Activated T-helper 1 cell treated with anti-CD3 and anti-CD28 coated beads, Interleukin-2, amount 50 U/mL, for 16 hours (primary cell): ENCODE data around the gene TNFRSF21.
"Not testable (repeated sequence)": the region's sequence is repeated elsewhere in the genome, so short reads cannot be mapped to it uniquely, and the experiment has no call there.

Experiments
- DNase-seq, 2 donors: peaks; one replicate each; pipeline ENCODE4 v3.0.0-alpha.2; 2020; ENCODE audit warnings: low read depth in 1 of 2, low spot score in 1 of 2

The TNFRSF21 gene

DNA sequence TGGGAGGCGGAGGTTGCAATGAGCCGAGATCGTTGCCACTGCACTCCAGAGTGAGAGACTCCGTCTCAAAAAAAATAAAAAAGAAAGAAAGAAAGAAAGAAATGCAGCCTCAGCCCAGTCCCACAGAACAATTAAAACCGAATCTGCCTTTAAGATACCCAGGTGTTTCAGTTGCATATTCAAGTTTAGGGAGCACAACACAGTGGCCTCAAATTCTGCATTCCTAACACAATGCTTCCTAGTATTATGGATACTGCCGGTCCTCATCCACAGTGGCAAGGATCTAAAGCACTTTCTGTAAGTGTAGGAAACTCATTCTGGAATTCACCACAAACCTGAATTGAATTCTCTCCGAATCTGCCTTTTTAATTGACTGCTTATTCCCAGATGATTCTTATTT is 80.5 kb downstream of the TNFRSF21 start:
- DNase-seq: no peak

DNA sequence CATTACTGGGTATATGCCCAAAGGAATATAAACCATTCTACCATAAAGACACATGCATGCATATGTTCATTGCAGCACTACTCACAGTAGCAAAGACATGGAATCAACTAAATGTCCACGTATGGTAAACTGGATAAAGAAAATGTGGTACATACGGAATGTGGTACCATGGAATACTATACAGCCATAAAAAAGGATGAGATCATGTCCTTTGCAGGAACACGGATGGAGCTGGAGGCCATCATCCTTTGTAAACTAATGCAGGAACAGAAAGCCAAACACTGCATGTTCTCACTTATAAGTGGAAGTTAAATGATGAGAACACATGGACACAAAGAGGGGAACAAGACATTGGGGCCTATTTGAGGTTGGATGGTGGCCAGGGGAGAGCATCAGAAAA is 81.6 kb downstream of the TNFRSF21 start:
- not testable (repeated sequence) for DNase-seq

DNA sequence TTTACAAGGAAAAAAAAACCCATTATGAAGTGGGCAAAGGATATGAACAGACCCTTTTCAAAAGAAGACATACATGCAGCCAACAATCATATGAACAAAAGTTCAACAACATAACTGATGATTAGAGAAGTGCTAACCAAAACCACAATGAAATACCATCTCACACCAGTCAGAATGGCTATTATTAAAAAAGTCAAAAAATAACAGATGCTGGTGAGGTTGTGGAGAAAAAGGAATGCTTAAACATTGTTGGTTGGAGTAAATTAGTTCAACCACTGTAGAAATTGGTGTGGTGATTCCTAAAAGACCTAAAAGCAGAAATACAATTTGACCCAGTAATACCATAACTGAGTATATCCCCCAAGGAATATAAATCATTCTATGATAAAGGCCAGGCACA is 86.5 kb downstream of the TNFRSF21 start:
- not testable (repeated sequence) for DNase-seq

DNA sequence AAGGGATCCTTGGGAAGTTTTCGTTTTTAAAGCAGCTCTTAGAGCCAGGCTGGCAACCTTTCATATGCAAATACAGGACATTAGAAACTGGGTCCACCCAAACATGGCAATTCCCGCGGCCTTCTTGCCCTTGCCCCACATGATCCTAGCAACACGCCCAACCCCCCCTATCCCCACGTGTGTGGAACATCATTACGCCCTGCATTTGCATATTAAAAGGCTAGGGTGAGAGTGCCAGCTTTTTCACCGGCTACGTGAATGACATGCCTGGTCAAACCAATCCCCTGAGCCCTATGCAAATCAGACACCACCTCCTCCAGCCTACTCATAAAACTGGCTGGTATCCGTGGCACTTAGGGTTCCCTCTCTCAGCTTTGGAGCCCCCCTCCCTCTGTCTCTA is 88.1 kb downstream of the TNFRSF21 start:
- DNase-seq: no peak

DNA sequence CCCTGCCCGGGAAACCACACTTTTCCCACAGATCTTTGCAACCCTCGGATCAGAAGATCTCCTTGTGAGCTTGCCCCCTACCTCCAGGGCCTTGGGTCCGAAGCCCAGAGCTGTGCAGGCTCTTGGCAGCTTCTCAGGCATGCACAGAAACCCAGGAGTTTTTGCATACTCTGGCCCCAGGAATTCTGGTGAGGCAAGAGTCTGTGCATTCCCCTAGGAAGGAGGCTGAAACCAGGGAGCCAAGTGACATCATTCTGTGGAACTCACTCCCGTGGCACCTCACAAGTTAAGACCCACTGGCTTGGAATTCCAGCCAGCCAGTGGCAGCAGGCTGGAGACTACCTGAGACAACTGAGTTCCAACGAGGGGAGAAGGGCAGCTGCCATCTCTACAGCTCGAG is 100.1 kb downstream of the TNFRSF21 start:
- DNase-seq: no peak

DNA sequence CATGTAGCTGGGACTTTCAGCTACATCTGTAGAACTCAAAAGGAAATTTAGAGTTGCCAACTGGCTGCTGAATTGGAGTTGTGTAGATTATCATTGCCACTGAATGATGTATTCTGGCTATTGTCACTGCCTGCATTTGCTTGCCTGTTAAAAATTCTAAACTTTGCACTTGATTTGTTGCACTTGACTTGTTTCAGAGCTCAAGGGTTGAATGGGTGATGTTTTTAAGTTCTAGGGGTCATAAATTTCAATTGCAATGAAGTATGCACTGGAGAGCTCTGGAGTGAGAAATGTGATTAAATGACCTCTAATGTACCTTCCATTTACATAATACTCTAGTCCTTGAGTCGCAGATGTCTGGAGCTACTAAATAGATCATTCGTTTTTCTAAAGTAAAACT is 102.4 kb downstream of the TNFRSF21 start:
- DNase-seq: no peak

DNA sequence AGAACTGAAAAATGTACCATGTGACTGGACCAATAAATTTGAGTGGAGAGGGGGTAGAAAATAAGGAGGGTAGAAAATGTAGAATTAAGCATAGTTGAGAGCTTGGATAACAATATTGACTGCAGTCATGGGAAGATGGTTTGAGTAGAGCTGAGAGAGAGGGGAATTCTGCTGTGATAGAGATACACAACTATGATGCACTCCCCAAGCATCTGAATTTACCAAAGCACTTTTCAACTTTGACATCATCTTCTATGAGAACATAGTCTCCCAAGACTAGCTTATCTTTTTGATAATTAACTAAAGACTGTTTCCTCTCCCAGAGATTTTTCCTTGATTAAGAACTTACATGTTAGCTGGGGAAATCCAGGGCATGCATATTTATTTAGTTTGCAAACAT is 103.1 kb downstream of the TNFRSF21 start:
- DNase-seq: no peak

DNA sequence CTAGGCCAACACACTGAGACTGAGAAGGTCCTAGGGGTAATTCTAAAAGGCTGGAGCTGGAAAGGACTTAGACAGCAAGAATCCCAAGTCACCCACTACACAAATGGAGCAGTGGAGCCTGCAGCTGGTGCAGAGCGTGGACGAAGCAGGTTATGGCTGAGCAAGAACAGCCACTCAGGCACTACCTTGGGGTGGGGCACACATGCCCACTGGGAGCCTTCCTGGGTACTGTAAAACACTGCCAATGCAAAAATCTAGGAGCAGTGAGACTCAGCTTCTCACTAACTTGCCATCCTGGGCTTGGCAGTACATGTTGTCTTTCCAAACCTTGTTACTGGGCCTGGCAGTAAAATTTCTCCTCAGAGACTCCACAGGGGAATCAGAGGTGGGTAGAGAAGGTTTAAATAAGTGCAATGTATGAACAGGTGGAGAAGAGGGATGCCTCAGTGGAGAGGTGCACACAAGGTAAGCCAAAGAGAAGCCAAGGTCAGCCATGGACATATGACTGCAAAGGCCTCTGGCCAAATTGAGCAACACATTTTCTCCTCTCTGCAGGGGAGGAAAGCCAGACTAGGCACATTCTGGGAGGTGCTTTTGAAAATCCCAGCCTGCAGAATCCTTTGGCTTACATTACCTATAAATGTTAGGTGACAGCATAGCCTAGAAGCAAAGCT is 105.6 kb downstream of the TNFRSF21 start:
- no peak for DNase-seq

DNA sequence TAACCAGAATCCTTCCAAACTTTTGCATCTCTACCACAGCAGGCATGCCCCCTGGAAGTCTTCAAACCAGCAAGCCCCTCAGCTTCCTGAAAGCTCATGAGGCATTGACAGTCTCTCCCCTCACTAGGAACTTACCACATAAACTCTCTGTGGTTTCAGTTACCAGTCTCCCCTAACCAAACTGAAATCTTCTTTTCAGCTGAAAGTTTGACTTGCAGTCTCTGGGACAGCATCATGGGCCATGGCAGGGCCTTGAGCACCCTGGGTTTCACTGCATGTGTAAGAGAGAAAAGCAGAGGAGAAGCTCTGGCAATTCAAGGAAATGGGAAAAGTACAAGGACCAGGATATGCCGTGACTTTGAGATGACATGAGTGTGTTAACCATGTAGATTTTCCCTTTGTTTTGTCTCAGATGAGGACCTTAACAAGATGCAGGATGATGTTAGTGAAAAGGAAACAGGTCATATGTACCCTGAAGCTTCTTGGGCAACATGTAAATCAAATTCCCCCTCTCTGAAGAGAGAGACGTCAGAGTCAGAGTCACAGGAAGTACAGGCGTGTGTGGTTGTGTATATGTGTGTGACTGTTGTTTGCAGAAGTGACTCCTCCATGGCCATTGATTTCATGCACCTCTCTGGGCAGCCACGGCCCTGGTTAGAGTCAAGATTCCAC is 106.3 kb downstream of the TNFRSF21 start:
- no peak for DNase-seq

DNA sequence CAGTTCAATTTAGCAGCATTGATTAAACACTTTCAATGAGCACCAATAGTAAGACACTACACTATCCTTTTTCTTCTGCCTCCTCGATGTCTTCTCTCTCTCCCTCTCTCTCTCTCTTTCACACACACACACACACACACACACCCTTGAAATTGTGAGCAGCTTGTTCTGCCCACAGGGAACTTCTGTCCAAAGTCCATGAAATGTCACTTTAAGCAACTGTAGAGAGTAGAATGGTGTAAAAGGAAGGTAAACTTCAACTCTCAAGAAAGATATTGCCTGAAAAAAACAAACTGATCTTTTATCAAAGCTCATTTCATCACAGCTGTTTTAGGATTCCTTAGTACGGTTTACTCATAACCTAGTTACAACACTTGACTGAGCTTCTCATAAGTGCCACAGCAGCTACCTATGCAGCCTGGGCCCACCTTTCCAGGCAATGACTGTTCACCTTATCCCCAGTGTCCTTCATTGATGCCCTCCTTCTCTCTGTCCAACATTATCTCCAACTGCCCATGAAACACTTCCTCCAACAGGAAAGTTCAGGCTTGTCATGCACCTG is 107.0 kb downstream of the TNFRSF21 start:
- DNase-seq: no peak

DNA sequence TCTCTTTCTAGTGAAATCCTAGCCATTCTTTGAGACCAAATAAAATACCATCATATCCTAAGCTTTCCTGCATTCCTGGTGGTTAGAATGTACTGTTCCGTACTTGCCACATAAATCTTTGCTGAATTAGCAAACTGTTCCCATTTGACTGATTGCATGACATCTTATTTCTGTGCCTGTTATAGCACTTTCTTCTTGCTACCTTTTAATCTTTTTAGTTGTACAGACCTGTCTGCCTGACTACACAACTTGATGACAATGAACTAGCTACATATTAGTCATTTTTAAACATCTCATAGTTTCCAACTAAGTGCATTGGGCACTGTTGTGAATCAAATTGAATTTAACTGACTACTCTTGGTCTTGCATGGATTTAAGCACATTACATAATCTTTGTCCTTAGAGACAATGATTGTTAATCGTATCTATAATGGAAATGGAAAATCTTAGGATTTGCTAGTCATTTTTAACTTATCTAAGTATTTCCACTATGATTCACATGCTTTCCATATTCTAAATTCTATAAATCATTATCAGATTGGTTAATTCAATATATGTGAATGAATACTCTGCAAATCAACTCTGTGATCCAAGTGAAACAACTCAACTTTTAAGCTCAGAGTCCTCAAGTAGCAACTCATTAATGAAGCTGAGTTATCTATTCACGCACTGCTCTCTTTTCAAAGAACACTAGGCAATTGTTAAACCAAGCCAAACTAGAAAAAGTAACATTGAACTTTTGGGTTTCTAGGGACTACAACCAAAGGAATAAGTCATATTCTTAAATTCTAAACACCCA is 109.0 kb downstream of the TNFRSF21 start:
- no peak for DNase-seq

DNA sequence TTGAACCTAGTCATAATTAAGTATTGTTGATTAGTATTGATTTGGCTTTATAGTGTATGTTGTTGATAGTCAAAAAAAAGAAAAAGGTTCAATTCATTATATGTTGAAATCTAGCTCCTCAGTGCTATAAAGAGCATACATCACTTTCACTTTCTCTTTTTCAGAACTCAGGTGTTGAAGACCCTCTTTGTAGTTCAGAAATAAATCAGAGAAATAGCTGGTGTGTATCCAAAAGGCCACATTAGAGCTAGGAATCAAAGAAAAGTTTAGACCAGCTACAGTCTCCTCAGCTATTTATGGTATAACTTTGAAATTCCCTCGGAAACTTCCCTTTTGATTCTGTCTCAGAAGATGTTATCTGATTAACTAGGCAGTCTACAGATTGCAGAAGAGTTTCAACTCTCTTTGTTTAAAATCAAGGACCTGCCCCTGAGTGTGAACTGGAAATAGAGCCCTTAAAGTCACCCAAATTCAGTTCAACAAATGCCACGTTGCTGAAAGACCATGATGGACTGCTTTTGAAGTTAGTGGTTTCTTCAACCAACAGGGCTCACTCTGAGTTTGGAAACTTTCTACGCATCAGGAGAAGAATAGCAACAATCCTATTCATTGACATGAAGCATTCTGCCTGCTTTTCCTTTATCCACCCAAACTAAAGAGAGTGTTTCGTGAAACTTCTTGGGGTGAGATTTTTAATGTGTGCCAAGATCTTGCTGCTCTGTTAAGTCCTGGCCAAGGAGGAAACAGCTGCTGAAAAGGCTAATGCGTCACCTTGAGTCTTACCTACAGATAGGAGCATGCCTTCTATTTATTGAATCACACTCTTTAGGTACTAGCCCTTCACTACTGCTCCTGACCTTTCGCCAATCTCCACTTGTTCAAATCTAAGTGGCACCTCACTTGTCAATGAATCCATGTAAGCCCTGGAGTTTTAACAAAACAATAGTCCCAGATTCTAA is 111.7 kb downstream of the TNFRSF21 start:
- DNase-seq: no peak

DNA sequence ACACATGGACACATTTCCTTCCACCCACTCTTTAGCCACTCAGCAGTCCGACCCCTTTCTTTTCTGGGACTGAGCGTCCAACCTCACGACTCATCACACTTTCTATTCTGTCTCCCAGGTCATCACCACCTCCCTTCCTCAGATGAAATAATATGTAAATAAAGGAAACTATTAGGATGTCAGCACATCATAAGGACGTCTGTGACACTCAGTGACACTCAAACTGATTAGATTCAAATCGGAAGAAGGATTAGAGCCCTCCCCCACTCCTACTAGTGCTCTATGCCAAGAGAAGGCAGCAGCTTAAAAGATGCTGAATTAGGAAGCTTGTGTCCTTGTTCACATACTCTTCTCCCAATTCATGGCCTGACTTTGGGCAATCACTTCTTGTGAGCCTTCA is 113.6 kb downstream of the TNFRSF21 start:
- DNase-seq: no peak

DNA sequence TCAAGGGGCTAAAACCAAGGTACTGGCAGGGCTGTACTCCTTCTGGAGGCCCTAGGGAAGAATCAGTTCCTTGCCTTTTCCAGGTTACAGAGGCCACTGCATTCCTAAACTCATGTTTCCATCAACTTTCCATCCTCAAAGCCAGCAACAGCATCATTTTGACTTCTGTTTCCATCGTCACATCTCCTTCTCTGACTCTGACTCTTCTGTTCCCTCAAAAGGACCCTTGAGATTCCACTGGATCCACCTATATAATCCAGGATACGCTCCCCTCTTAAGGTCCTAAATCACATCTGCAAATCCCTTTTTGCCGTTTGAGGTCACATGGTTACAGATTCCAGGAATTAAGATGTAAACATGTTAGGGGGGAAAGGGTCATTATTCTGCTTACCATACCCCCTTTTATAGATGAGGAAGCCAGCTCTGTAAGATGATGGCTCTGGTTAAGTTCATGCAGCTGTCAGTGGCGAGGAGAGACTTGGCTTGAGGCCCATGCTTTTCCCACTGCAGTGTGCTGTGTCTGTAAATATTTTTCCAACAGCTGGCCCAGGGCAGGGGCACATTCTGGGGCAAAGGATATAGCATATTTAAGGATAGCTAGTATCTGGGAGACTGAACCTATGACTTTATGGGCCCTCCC is 114.6 kb downstream of the TNFRSF21 start:
- DNase-seq: no peak

DNA sequence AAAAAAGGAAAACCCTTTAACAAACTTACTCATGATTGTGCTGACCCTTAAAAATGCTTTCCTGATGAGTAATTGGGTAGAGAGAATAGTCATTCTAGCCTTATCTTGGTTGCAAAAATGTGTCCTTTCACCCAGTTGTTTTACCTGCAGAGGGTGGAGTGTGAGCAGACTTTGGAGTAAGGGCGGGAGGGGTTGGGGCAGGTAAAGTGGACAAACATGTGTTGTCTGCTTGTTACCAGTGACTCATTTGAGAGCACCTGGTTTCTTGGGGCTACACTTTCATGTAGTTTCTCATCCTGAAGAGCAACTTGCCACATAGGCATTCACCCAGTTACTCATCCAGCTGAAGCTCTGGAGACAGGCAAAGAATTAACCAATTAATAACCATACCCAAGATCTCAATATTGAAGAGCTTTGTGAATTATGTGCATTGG is 121.1 kb downstream of the TNFRSF21 start:
- no peak for DNase-seq

DNA sequence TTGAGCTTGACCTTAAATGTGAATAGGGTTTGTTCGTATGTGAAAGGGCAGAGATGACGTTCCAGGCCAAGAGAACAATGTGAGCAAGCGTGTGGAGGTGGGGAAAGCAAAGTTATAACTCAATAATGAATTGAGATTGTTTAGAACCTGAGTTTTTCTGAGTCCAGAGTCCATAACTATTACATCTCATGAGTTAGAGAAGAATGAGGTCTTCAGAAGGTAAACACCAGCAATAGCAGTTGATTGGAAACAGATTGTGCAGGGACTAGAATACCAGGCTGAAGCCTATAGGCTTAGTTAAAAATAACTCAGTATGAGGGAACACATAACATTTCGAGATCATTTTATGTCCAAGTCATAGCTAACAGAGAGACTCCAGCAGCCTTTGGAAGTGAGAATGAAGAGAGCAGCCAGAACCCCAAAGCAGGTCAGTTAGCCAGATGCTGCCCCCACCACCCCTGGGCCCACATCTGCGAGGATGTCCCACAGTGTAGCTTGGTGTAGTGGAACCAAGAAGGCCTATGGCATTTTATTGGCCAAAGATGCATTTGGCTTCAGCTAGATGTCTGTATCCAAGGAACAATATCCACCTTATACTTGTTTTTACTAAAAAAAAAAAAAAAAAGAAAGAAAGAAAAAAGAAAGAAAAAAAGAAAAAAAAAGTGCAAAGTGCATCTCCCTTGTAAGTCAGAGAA is 121.7 kb downstream of the TNFRSF21 start:
- no peak for DNase-seq

DNA sequence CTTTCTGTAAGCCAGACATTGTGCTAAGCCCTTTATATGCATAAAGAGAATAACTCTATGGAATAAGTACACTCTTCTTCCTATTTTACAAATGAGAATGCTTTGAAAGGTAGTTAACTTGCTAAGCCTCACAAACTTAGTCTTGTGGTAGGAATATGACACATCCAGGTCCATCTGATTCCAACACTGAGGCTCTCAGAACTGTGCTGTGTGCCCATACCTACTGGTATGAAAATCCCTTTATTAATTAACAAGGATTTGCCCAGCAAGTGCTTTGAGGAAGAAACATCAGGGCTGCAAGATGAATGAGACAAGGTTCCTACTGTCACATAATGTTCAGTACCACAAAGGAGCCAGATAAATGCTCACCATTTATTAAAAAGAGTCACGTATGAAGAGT is 122.6 kb downstream of the TNFRSF21 start:
- DNase-seq: no peak

DNA sequence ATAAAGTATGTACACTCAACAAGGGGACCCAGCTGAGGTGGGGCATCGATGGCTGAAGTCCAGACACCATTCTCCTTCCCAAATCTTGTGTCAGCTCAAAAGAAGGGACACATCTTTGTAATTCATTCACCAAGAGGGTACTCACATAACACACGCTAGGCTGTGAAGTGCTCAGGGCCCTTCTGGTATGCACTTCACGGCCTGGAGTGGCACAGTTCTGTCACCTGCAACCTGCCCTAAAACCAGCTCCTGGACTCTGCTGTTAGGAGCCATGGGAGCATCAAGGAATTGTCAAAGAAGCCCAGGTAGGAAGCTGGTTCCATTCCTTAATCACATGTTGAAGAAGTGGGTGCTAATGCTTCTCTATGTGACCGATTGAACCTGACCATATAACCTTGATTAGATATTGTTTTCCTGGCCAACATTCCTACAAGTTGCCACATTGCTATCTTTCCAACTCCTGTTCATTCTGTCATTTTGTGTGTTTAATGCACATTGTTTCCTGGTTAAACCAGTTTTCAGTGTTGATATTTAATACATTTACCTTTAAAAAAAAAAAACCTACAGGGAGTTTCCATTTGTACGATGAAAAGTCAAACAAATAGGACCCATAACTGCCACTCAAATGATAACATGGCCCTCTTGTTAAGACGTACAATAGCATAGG is 127.3 kb downstream of the TNFRSF21 start:
- DNase-seq: no peak

DNA sequence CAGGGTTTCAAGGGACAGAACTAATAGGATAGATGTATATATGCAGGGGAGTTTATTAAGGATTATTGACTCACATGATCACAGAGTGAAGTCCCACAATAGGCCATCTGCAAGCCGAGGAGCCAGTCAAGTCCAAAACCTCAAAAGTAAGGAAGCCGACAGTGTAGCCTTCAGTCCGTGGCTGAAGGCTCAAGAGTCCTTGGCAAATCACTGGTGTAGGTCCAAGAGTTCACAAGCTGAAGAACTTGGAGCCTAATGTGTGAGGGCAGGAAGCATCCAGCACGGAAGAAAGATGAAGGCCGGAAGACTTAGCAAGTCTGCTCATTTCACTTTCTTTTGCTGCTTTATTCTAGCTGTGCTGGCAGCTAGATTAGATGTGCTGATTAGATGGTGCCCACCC is 128.0 kb downstream of the TNFRSF21 start:
- DNase-seq: no peak
